SKM-1 treated with dmso at 0.1 percent for 144 hours (cell line): Measurements from ENCODE around the gene TNIK.

ENCODE experiments used
- DNase-seq: peaks from one replicate; lab custom pipeline; 2025; ENCODE audit not compliant: unreplicated experiment; lab: John Stamatoyannopoulos, UW

TNIK gene

DNA sequence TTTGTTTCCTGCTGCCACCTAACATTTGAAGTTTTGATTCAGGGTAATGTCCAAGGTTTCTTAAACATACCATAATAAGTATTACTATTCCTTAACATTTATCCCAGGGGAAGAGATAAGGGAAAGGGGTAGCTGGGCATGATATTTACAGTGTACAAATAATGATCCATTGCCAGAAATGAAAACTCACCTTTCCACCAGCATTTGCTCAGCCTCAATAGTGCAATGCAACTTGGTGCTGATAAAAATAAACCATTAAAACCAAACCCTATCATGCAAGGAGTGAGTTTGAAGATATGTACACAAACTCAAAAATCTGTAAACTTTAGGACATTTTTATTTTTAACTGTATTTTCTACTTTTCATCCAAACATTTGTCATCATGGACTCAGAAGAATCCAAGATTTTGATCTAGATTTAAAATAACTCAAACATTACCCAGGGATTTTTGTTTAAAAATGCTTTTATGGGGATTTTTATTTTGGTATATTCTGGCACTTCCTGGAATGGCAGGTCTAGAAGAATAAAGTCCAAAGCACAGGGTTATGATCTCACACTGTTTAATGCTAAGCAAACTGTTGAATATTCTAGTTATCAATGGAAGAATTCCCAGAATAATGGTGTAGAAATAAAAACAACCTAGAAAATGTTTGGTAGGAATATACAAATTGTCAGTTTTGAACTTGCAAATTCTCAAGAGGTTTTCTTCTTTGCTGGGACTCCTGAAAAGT is 401.2 kb downstream of the TNIK start:
- no peak for DNase-seq

DNA sequence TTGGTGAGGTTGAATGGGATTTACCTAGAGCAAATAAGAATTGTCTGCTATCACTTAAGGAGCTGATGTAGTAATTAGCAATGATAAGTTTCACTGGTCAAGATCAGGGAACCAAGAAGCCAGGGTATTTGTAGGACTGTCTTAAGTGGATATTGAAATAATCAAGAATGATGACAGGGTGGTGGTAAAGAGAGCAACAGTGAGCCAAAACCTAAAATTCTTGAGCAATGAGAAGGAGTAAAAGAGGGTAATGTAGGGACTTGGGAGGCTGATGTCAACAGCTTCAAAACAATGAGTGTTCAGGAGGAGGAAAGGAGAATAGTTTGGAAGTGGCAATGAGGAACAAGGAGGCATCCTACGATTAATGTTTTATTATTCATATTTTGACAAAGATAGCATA is 402.1 kb downstream of the TNIK start:
- DNase-seq = no peak

GRCh38 chr3:171057072-171057471 is 403.1 kb downstream of the TNIK start:
- no peak for DNase-seq

GRCh38 chr3:171056528-171056927 is 403.7 kb downstream of the TNIK start:
- DNase-seq = no peak

DNA sequence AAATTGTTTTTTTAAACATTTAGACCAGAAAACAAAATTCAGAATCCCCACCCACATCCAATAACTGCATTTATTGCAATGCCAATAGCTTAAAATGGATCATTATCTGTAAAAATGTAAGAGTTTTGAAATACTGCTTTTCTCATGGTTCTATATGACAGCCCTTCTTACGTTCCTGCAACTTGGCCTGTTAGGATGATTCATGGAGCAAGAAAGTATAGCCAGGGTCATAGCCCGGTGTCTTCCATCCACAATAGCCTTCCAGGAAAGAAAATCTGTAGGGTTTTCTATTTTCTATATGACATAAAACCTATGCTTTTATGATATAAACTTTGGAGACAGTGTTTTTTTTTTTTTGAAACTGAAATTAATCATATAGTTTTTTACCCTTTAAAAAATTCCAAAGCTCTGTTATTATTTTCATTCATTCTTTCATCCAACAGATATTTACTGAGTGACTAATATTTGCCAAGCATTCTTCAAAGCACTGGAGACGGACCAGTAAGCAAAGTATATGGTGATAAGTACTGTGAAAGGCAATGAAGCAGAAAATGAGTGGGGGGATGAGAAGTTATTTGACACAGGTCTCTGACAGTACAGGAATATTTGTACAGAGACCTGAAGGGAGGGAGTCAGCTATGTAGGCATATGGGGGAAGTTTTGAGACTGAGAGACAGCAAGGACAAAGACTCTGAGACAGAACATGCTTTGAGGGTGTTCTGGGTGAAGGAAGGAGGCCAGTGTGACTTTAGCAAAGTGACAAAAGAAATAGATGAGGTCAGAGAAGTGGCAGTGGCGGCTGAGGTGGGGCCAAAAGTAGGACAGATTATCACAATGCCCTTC is 404.6 kb downstream of the TNIK start:
- DNase-seq = no peak

- DNase-seq = no peak
Measured at GRCh38 chr3:171054921-171055320, 405.3 kb downstream of the TNIK start.

DNA sequence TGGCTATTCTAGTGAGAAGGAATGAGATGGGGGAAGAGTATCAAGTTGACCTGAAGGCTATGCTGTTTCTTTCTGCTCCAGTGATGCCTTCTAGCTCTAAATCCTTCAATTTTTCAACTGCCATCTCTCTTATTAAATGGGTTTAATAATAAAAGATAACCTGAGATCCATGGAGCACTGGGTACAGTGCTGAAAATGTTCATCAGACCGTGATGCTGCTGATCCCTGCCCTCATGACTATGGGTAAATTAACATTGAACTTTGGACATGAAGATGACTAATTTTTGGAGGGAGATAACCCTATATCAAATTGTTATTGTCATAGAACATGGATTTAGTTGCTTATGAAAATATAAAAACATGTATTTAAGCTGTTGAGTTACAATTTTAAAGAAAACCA is 406.0 kb downstream of the TNIK start:
- no peak for DNase-seq

DNA sequence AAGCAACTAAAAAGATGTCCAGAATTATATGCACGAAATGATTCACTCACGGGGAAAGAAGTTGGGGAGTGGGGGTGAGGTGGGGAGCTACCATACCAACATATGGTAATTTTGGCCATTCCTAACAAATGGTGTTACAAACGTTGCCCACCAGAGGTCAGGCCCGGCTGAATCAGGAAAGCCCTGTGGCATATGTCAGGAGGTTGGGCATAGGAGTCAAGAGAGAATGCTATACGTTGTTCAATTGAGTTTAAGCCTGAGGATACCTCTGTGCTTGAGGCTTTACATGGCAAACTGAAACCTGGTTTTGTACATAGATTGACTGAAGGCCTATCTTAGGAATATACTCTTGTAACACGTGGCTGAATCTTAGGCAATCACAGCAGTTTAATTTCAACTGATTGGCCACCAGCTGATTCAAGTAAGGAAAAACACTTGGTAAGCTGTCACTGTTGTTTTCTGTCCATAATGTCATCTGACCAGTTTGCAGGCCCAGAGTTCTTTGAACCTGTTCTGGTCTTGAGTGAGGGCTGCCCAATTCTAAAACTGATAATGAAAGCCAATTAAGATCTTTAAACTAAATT is 410.3 kb downstream of the TNIK start:
- DNase-seq = peak; percentile 33

DNA sequence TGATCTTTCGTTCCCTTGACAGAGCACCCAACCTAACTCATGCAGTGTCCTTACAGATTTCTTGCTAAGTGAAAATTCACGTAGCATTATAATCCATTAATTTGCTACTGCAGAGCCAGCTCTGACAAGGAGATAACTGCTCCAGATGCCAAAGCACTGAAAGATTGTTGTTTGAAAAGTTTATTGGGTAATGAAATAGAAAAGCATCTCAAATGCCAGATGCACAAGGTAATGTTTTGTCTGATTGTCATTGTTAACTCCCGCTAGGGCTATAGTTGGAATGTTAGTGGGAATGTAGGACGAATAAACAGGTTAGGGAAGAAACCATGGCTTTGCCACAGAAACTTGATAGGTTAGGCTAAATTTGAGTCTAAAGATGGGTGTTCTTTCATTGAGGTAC is 413.4 kb downstream of the TNIK start:
- no peak for DNase-seq

DNA sequence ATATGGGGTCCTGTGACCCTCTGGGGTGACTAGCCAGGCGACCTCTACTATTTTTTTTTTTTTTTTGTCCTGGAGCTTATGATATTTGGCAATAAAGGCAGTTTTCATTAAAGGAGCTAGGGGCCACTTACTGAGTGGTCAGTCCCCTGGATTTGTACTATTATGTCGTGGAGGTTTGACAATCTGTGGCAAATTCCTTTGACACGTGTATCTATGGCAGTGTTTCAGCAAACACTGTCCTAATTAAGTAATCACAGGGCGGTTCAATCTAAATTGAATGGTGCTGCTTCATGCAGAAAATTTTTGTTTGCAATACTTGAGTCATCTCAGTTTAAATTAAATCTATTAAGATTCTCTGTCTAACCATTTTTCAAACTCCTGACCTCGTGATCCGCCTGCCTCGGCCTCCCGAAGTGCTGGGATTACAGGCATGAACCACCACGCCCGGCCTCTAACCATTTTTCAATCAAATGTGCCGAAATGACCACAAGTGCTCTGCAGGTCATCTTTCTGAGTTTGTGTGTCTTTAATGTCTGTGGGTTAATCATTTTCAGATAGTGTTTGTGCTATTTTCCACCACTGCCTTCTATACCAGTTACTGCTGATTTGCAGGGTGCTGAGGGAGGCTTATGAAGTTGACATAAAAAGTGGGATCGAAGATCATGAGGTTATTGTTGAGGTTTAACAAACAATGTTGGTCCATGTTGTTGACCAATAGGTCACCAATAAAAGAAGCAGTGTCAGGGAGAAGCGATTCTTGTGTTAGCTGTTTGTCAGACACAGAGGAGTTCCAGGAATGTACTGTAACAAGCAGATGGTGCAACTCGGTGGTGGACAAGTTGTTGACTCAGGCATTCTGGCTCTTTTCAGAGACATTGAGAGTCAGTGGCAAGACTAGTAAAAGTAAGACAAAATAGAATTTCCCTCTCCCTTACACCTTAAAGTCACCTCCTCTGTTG is 415.1 kb downstream of the TNIK start:
- no peak for DNase-seq

DNA sequence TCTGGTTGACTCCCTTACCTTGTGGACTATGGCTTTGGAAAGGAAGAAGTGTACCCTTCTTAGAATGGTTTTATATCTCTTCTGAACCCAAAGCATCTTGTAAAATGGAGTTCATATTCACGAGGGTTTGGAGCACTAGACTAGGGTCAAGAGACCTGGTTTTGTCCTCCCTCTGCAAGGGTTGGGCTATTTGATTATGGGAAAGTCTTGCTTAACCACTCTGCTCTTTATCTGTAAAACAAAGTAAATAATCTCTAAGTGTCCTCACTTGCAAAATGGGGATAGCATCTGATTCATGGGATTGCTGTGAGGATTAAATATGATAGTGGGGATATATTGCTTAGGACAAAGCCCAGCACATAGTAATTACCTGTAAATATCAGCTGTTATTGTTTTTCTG is 415.8 kb downstream of the TNIK start:
- no peak for DNase-seq

GRCh38 chr3:171039674-171040073 is 420.5 kb downstream of the TNIK start:
- DNase-seq = no peak

DNA sequence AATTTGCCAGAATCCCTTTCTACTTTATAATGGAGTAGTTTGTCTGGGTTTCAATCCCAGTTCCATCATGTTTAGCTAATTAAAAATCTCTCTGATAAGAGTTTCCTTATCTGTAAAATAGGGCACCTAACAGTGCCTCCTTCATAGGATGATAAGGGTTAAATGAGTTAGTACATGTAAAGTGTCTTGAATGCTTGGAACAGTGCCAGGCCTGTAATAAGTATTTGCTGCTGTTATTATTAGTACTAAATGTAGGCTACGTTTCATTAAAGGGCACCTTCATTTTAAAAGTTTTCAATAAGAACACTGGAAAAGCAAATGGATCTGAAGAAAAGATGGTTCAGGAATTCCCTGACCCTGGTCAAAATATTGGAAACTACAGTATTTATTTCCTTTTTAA is 421.9 kb downstream of the TNIK start:
- no peak for DNase-seq

GRCh38 chr3:171028779-171029232 is 431.4 kb downstream of the TNIK start:
- no peak for DNase-seq

- no peak for DNase-seq
Measured at GRCh38 chr3:171028025-171028778, 432.0 kb downstream of the TNIK start.

GRCh38 chr3:171026597-171027293 is 433.5 kb downstream of the TNIK start, which contains the start of gene SLC2A2:
TSS of gene SLC2A2 (minus strand) at chr3:171026720. CDS start at chr3:171026670, 50 bp downstream.
- no peak for DNase-seq

DNA sequence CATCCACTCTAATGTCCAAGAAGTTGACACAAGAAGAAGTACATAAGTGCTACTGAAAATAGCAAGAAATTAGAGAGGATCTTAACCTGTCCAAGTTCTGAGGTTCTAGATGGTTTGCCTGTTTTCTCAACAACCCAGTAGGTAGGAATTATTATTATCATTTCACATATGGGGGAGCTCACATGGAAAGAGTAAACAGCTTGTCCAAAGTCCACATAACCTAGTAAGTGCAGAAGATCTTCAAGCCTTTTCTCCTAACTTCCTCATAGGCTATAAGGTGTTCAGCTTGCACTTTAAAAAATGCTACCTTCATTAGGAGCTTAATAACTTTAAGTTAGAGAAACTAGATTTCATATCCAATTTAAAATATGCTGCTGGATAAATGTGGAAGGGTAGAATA is 436.6 kb downstream of the TNIK start:
- DNase-seq = no peak

DNA sequence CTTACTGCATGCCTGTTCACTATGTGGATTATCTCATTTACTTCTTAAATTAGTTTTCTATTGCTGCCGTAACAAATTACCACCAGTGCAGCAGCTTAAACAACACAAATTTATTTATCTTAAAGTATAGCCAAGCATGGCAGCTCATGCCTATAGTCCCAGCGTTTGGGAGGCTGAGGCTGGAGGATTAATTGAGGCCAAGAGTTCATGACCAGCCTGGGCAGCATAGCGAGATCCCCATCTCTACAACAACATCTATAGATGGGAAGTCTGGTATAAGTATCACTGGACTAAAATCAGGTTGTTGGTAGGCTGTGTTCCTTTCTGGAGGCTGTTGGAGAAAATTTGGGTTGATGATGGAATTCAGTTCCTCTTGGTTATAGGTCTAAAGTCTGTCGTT is 438.8 kb downstream of the TNIK start:
- no peak for DNase-seq

DNA sequence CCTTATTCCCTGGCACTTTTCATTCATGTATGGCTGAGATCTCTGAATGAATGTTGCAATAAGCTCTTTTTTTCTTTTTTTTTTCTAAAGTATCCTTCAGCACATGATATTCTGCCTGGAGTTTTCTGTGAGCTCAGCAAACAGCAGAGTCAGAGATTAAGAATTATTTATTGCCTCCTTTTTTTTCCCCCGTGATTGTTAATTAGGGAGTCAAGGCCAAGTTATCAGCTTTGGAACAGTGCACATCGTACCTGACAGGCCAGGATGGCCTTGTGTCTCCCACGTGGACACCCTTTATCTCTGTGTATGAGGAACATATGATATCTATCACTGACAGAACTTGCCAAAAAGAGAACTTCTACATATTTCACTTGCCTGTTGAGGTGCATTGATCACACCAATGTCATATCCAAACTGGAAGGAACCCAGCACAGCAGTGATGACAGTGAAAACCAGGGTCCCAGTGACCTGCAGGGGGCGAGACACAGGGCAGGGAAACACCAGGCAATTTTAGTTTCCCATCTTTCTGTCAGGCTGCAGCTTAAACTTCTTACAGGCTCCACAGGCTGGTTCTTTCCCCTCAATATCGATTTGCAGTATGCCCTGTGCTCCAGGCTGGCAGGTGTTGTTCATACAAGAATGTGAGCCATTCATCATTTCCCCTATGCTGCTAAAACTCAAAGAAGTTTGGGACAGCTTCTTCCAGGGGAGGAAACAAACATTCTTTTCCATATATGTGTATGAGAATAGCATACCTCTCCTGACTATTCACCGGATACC is 441.9 kb downstream of the TNIK start:
- DNase-seq = peak; percentile 7
